HuH-7.5 (cell line): Measurements from ENCODE around the gene CENPP.

Experiments
- DNase-seq: peaks from one replicate; pipeline ENCODE4 v3.0.0; 2011; ENCODE audit warnings: low spot score

CENPP gene

GRCh38 chr9:92640398-92641091 is 314.8 kb downstream of the CENPP start:
- DNase-seq, result no peak

GRCh38 chr9:92641092-92641809 is 315.5 kb downstream of the CENPP start:
- no peak for DNase-seq

GRCh38 chr9:92642041-92642451 is 316.3 kb downstream of the CENPP start:
- no peak for DNase-seq

GRCh38 chr9:92642564-92642963 is 316.8 kb downstream of the CENPP start:
- DNase-seq, result no peak

- no peak for DNase-seq
Observed at GRCh38 chr9:92644278-92644677, 318.5 kb downstream of the CENPP start.

GRCh38 chr9:92645041-92645440 is 319.3 kb downstream of the CENPP start:
- no peak for DNase-seq

- no peak for DNase-seq
Observed at GRCh38 chr9:92647671-92648473, 322.1 kb downstream of the CENPP start.

- no peak for DNase-seq
Observed at GRCh38 chr9:92648474-92648971, 322.8 kb downstream of the CENPP start.

GRCh38 chr9:92649007-92649406 is 323.3 kb downstream of the CENPP start:
- DNase-seq, result no peak

GRCh38 chr9:92650296-92650695 is 324.5 kb downstream of the CENPP start:
- no peak for DNase-seq

- DNase-seq, result no peak
Observed at GRCh38 chr9:92650839-92651621, 325.3 kb downstream of the CENPP start.

GRCh38 chr9:92652461-92652860 is 326.7 kb downstream of the CENPP start:
- DNase-seq, result no peak

GRCh38 chr9:92654481-92655301 is 328.9 kb downstream of the CENPP start:
- DNase-seq, result no peak

- DNase-seq, result no peak
Observed at GRCh38 chr9:92655366-92655765, 329.6 kb downstream of the CENPP start.

GRCh38 chr9:92655896-92656536 is 330.3 kb downstream of the CENPP start:
- no peak for DNase-seq

GRCh38 chr9:92656537-92656925 is 330.8 kb downstream of the CENPP start:
- DNase-seq, result no peak

- DNase-seq, result no peak
Observed at GRCh38 chr9:92657296-92658094, 331.7 kb downstream of the CENPP start.

GRCh38 chr9:92658176-92658575 is 332.4 kb downstream of the CENPP start:
- DNase-seq, result no peak

- no peak for DNase-seq
Observed at GRCh38 chr9:92658611-92659010, 332.9 kb downstream of the CENPP start.

GRCh38 chr9:92659601-92660000 is 333.8 kb downstream of the CENPP start:
- DNase-seq, result no peak
